IMR-90 (cell line): ENCODE measurements around the gene ACSS2. TPM values are rescaled to one million over a fixed set of nuclear protein-coding genes. Genes with fewer than 3 reads are reported as not detected.

ENCODE experiments used
- ATAC-seq: fragments of 200-7000 bp; cut with Tn5 transposase; 2 replicates; pipeline ENCODE4 v1.9.1; 2020; ENCODE audit warnings: low read depth, mild to moderate bottlenecking, moderate library complexity
- BruUV-seq: library from RNA; stranded (reverse); fragments of 400-500 nt; replicated peaks from 2 replicates; lab custom pipeline; 2021; lab: Mats Ljungman, UMichigan
- CTCF ChIA-PET: fragments of 300-600 bp; formaldehyde crosslinking; extraction: SDS; loops from one replicate; lab custom pipeline; 2021; ENCODE audit warnings: antibody characterized with exemption; lab: Yijun Ruan, JAX
- POLR2A ChIA-PET: fragments of 300-600 bp; sonication (Branson Sonifier 250); formaldehyde crosslinking; loops from one replicate; lab custom pipeline; 2022; ENCODE audit warnings: antibody characterized with exemption; ENCODE audit not compliant: unreplicated experiment; lab: Charles Lee
- DNase-seq: peaks from one replicate; pipeline ENCODE4 v3.0.0; 2013
- H2AFZ ChIP-seq: replicated peaks from 2 replicates; pipeline ENCODE3; 2013; ENCODE audit warnings: low read length, mild to moderate bottlenecking; ENCODE audit not compliant: poor library complexity
- H2AK5ac ChIP-seq: 2 replicates; pipeline ENCODE4 v1.6.1; 2013; ENCODE audit warnings: low read depth, low read length, inconsistent platforms
- H2AK9ac ChIP-seq: replicated peaks from 2 replicates; pipeline ENCODE3; 2013; ENCODE audit warnings: mild to moderate bottlenecking, low read depth, low read length, moderate library complexity; ENCODE audit not compliant: poor library complexity
- H2BK120ac ChIP-seq: 2 replicates; pipeline ENCODE4 v1.6.1; 2013; ENCODE audit warnings: low read depth, low read length, inconsistent platforms
- H2BK15ac ChIP-seq: 3 replicates; pipeline ENCODE4 v1.6.1; 2013; ENCODE audit warnings: low read depth, low read length, inconsistent platforms
- H2BK20ac ChIP-seq: 2 replicates; pipeline ENCODE4 v1.6.1; 2013; ENCODE audit warnings: low read depth, mild to moderate bottlenecking, inconsistent platforms, low read length, moderate library complexity
- H2BK5ac ChIP-seq: 2 replicates; pipeline ENCODE4 v1.6.1; 2013; ENCODE audit warnings: mild to moderate bottlenecking, low read depth, low read length, inconsistent platforms; ENCODE audit not compliant: poor library complexity, severe bottlenecking
- H3K14ac ChIP-seq: replicated peaks from 2 replicates; pipeline ENCODE4 v1.6.1; 2013; ENCODE audit warnings: low read depth, low read length, inconsistent platforms
- H3K18ac ChIP-seq: 2 replicates; pipeline ENCODE4 v1.6.1; 2013; ENCODE audit warnings: low read depth, low read length, control low read depth
- H3K23ac ChIP-seq: 2 replicates; pipeline ENCODE4 v1.6.1; 2013; ENCODE audit warnings: low read depth, low read length, inconsistent platforms
- H3K27ac ChIP-seq: 2 replicates; pipeline ENCODE4 v1.5.1; 2013; ENCODE audit warnings: mild to moderate bottlenecking, control low read depth, low read length; ENCODE audit not compliant: insufficient read depth
- H3K27me3 ChIP-seq: 2 replicates; pipeline ENCODE4 v1.6.1; 2013; ENCODE audit warnings: low read length; ENCODE audit not compliant: control insufficient read depth, insufficient read depth
- H3K36me3 ChIP-seq: 2 replicates; pipeline ENCODE4 v1.6.1; 2013; ENCODE audit warnings: low read length, mixed read lengths; ENCODE audit not compliant: control insufficient read depth, insufficient read depth
- H3K4ac ChIP-seq: 2 replicates; pipeline ENCODE4 v1.6.1; 2013; ENCODE audit warnings: low read depth, low read length, inconsistent platforms
- H3K4me1 ChIP-seq: 2 replicates; pipeline ENCODE4 v1.6.1; 2013; ENCODE audit warnings: low read length, mixed read lengths; ENCODE audit not compliant: control insufficient read depth, insufficient read depth
- H3K4me2 ChIP-seq: 2 replicates; pipeline ENCODE4 v1.6.1; 2013; ENCODE audit warnings: low read depth, mild to moderate bottlenecking, control low read depth, low read length, moderate library complexity
- H3K4me3 ChIP-seq: 2 replicates; pipeline ENCODE4 v1.5.1; 2013; ENCODE audit warnings: low read depth, mild to moderate bottlenecking, control low read depth, low read length, moderate library complexity; ENCODE audit not compliant: insufficient read depth
- H3K56ac ChIP-seq: 2 replicates; pipeline ENCODE4 v1.6.1; 2013; ENCODE audit warnings: low read length, inconsistent platforms; ENCODE audit not compliant: insufficient read depth; ENCODE audit errors: extremely low read depth
- H3K79me1 ChIP-seq, 2 experiments: 2 replicates each; pipeline ENCODE4 v1.6.1; 2013; ENCODE audit warnings: low read length in 2 of 2, inconsistent platforms in 1 of 2, low read depth in 1 of 2
- H3K9ac ChIP-seq: 2 replicates; pipeline ENCODE4 v1.6.1; 2013; ENCODE audit warnings: low read depth, low read length, control low read depth
- H3K9me1 ChIP-seq: 2 replicates; pipeline ENCODE4 v1.6.1; 2013; ENCODE audit warnings: low read length, inconsistent platforms; ENCODE audit not compliant: insufficient read depth
- H3K9me3 ChIP-seq: 2 replicates; pipeline ENCODE4 v1.6.1; 2013; ENCODE audit warnings: low read length; ENCODE audit not compliant: control insufficient read depth, insufficient read depth
- H4K20me1 ChIP-seq: 2 replicates; pipeline ENCODE4 v1.6.1; 2013; ENCODE audit warnings: low read length, inconsistent platforms; ENCODE audit not compliant: insufficient read depth
- H4K5ac ChIP-seq: 2 replicates; pipeline ENCODE4 v1.6.1; 2013; ENCODE audit warnings: mild to moderate bottlenecking, low read depth, low read length, control low read depth
- H4K8ac ChIP-seq, 2 experiments: 2 replicates each; pipeline ENCODE4 v1.6.1; 2013; ENCODE audit warnings: low read depth in 2 of 2, low read length in 2 of 2, control low read depth in 1 of 2, inconsistent platforms in 1 of 2
- H4K91ac ChIP-seq: 2 replicates; pipeline ENCODE4 v1.6.1; 2013; ENCODE audit warnings: low read depth, low read length, inconsistent platforms; ENCODE audit not compliant: insufficient read depth
- ELK1 ChIP-seq: fragments of 150-350 bp; IDR thresholded peaks from 2 replicates; pipeline ENCODE4 v1.6.1; 2016; ENCODE audit warnings: low read depth, mild to moderate bottlenecking, low read length, moderate library complexity, borderline replicate concordance
- MXI1 ChIP-seq: IDR thresholded peaks from 2 replicates; pipeline ENCODE4 v1.6.1; 2012; ENCODE audit warnings: low read depth, mild to moderate bottlenecking, low read length, moderate library complexity, borderline replicate concordance
- RAD21 ChIP-seq: IDR thresholded peaks from 2 replicates; pipeline ENCODE4 v1.6.1; 2012; ENCODE audit warnings: low read length, improper control_type of control experiment
- RFX5 ChIP-seq: IDR thresholded peaks from 2 replicates; pipeline ENCODE4 v1.8.0; 2012; ENCODE audit warnings: low read depth, mild to moderate bottlenecking, low read length, moderate library complexity
- WGBS, 2 experiments: methylation state at CpG; one replicate each; pipeline versions ENCODE4 v1.1.5 to v1.1.7; 2013; ENCODE audit warnings: missing lambda C conversion rate in 2 of 2; ENCODE audit not compliant: insufficient read length in 1 of 2; ENCODE audit errors: extremely low coverage in 2 of 2; 5-methylcytosine and 5-hydroxymethylcytosine counted together
- dilution Hi-C: fragments of 300-500 bp; cut with HindIII; formaldehyde crosslinking; loops from one replicate; pipeline ENCODE4 v1.14.3; 2018; ENCODE audit warnings: low sequenced_read_pairs; ENCODE audit not compliant: unreplicated experiment
- in situ Hi-C: fragments of 300-500 bp; cut with MboI; formaldehyde crosslinking; loops from 3 replicates; pipeline ENCODE4 v1.14.3; 2019; ENCODE audit warnings: low sequenced_read_pairs, inconsistent platforms, mixed read lengths
- intact Hi-C: fragments of 100-400 bp; cut with micrococcal nuclease; formaldehyde crosslinking; loops from 2 replicates; pipeline ENCODE4 v1.10.0; 2022
- polyA plus RNA-seq, 3 experiments: library from polyadenylated mRNA; depleted of rRNA; stranded (reverse); fragments of >200 nt; gene quantifications; 2 replicates each; pipeline ENCODE4 v1.2.3, GENCODE V29; 2012; ENCODE audit warnings: low replicate concordance in 1 of 3
- total RNA-seq: library from RNA; depleted of rRNA; stranded (reverse); fragments of >200 nt; gene quantifications from 2 replicates; pipeline ENCODE4 v1.2.3, GENCODE V29; 2012

The ACSS2 gene
- total and polyA plus RNA-seq, 2 of the 4 experiments (the other 2 are of a cell fraction): 26.9 to 46.4 TPM

- Histone ChIP-seq H3K9me3 (no peaks in the 10 kb centered on the region), H3K4ac (no peak overlapping the region), H4K20me1 (peaks cover 3% of the 10 kb centered on the region; the same call in 1 of the 2 replicates), H2AFZ (no peak overlapping the region), H2BK20ac (no peak overlapping the region), H3K9ac (no peak overlapping the region), H4K5ac (no peak overlapping the region), H2BK120ac (no peak overlapping the region), H2BK15ac (no peak overlapping the region), H3K56ac (no peak overlapping the region), H3K9me1 (peaks cover 2% of the 10 kb centered on the region; the same call in 1 of the 2 replicates), H2AK9ac (no peak overlapping the region), H4K8ac (no peak overlapping the region), H3K4me1 (no peaks in the 10 kb centered on the region), H2AK5ac (no peak overlapping the region), H3K79me1 (peaks cover 7 to 9% of the 10 kb centered on the region in 2 experiments; a peak in 3 of 4 replicates), H3K14ac (no peak overlapping the region), H3K18ac (no peak overlapping the region), H3K4me3 (no peak overlapping the region), H3K23ac (no peak overlapping the region), H3K4me2 (no peak overlapping the region), H3K36me3 (peaks cover 8% of the 10 kb centered on the region), H4K91ac (no peak overlapping the region), H2BK5ac (no peak overlapping the region), H3K27ac (no peak overlapping the region), H3K27me3 (no peaks in the 10 kb centered on the region)
- intact Hi-C loops (no loop called here), in situ Hi-C loops (no loop called here), dilution Hi-C loops (no loop called here)
- DNase-seq (no peak), ATAC-seq (no peak)
- no peak for TF ChIP-seq ELK1
- TF ChIP-seq RAD21: no peak
- TF ChIP-seq RFX5: no peak
- TF ChIP-seq MXI1: no peak
- CTCF ChIA-PET: no interaction called here
- no TSS peak for BruUV-seq
- POLR2A ChIA-PET: no interaction called here
- no CpG with 5 or more reads among the region's 4 CpGs for WGBS, 2 experiments
Measured at GRCh38 chr20:34883809-34884208, 7.4 kb downstream of the ACSS2 start.
